Endothelial cell of umbilical vein (primary cell): ENCODE results near the gene PRKACG. TPM values are rescaled to one million over a fixed set of nuclear protein-coding genes. Genes with fewer than 3 reads are reported as not detected.

Experiments used
- BruUV-seq: library from RNA; stranded (reverse); fragments of 400-500 nt; replicated peaks from 2 replicates; lab custom pipeline; 2021; lab: Mats Ljungman, UMichigan
- CTCF ChIA-PET: fragments of 300-600, 350-600 bp; sonication (Branson Sonifier 250); formaldehyde crosslinking; loops from one replicate; lab custom pipeline; 2021; ENCODE audit warnings: antibody characterized with exemption, inconsistent platforms; lab: Charles Lee
- POLR2A ChIA-PET: fragments of 300-600, 350-600 bp; sonication (Branson Sonifier 250); formaldehyde crosslinking; loops from one replicate; lab custom pipeline; 2021; ENCODE audit warnings: antibody characterized with exemption, inconsistent platforms; lab: Charles Lee
- DNase-seq: peaks from one replicate; pipeline ENCODE4 v3.0.0-alpha.2; 2011; ENCODE audit warnings: low read depth, low spot score
- FAIRE-seq: peaks from 2 replicates; lab custom pipeline; 2011; peaks lifted over from hg19 to GRCh38; lab: Jason Lieb, UNC
- H2AFZ ChIP-seq: 2 replicates; pipeline ENCODE4 v1.6.0; 2012; ENCODE audit warnings: low read depth, low read length, control low read depth, inconsistent platforms
- H3K27ac ChIP-seq: 2 replicates; pipeline ENCODE4 v1.5.1; 2011; ENCODE audit warnings: low read depth, mild to moderate bottlenecking, control low read depth, low read length, moderate library complexity; ENCODE audit not compliant: insufficient read depth
- H3K27me3 ChIP-seq, 2 experiments: 2 replicates each; pipeline versions ENCODE4 v1.6.0 to v1.6.1; 2011; ENCODE audit warnings: low read length in 2 of 2, mixed read lengths in 1 of 2; ENCODE audit not compliant: control insufficient read depth in 2 of 2, insufficient read depth in 2 of 2
- H3K36me3 ChIP-seq, 2 experiments: 2 replicates in 1 of 2; 3 replicates in 1 of 2; pipeline ENCODE4 v1.5.1; 2011; ENCODE audit warnings: low read length in 2 of 2, mild to moderate bottlenecking in 1 of 2, moderate library complexity in 1 of 2; ENCODE audit not compliant: control insufficient read depth in 2 of 2, insufficient read depth in 2 of 2; ENCODE audit errors: extremely low read depth in 1 of 2
- H3K4me1 ChIP-seq: 3 replicates; pipeline ENCODE4 v1.5.1; 2011; ENCODE audit warnings: mild to moderate bottlenecking, low read length; ENCODE audit not compliant: control insufficient read depth, insufficient read depth; ENCODE audit errors: extremely low read depth
- H3K4me2 ChIP-seq: 2 replicates; pipeline ENCODE4 v1.6.1; 2011; ENCODE audit warnings: low read length, control low read depth, mixed read lengths; ENCODE audit not compliant: insufficient read depth
- H3K4me3 ChIP-seq, 3 experiments: fragments of 200-600 bp in 1 of 3; sonication (generic), shearing (Covaris generic) in 1 of 3; replicated peaks in 1 of 3; 2 replicates each; pipeline ENCODE4 v1.5.1; 2011 to 2016; ENCODE audit warnings: control low read depth in 3 of 3, low read length in 3 of 3, mild to moderate bottlenecking in 2 of 3, inconsistent platforms in 1 of 3, low read depth in 1 of 3, moderate library complexity in 1 of 3; ENCODE audit not compliant: insufficient read depth in 1 of 3
- H3K79me2 ChIP-seq: 2 replicates; pipeline ENCODE4 v1.6.0; 2012; ENCODE audit warnings: low read length, inconsistent platforms; ENCODE audit not compliant: control insufficient read depth, insufficient read depth
- H3K9ac ChIP-seq: replicated peaks from 2 replicates; pipeline ENCODE3; 2011; ENCODE audit warnings: low read length, control low read depth; ENCODE audit not compliant: insufficient read depth; ENCODE audit errors: extremely low read depth
- H3K9me1 ChIP-seq: replicated peaks from 3 replicates; pipeline ENCODE4 v1.6.0; 2011; ENCODE audit warnings: mild to moderate bottlenecking, low read length; ENCODE audit not compliant: control insufficient read depth, insufficient read depth; ENCODE audit errors: extremely low read depth
- H3K9me3 ChIP-seq: replicated peaks from 2 replicates; pipeline ENCODE4 v1.5.1; 2012; ENCODE audit warnings: low read length, inconsistent platforms; ENCODE audit not compliant: control insufficient read depth, insufficient read depth
- H4K20me1 ChIP-seq: replicated peaks from 2 replicates; pipeline ENCODE3; 2011; ENCODE audit warnings: mild to moderate bottlenecking, low read length; ENCODE audit not compliant: control insufficient read depth, insufficient read depth; ENCODE audit errors: extremely low read depth
- EZH2 ChIP-seq: IDR thresholded peaks from 2 replicates; pipeline ENCODE4 v1.6.1; 2012; ENCODE audit warnings: borderline replicate concordance, low read depth, mild to moderate bottlenecking, moderate library complexity, low read length, inconsistent platforms; ENCODE audit not compliant: severe bottlenecking
- FOS ChIP-seq: IDR thresholded peaks from 2 replicates; pipeline ENCODE4 v1.6.1; 2011; ENCODE audit warnings: mild to moderate bottlenecking, low read length, moderate library complexity, borderline replicate concordance; ENCODE audit not compliant: insufficient read depth
- GATA2 ChIP-seq: IDR thresholded peaks from 2 replicates; pipeline ENCODE4 v1.7.0; 2011; ENCODE audit warnings: low read depth, mild to moderate bottlenecking, moderate library complexity, mixed read lengths, low read length; ENCODE audit not compliant: insufficient read length, insufficient read depth
- JUN ChIP-seq: IDR thresholded peaks from 2 replicates; pipeline ENCODE4 v1.6.1; 2011; ENCODE audit warnings: borderline replicate concordance, low read depth; ENCODE audit not compliant: insufficient read length, insufficient read depth
- MYC ChIP-seq: IDR thresholded peaks from one replicate; pipeline ENCODE4 v1.6.1; 2011; ENCODE audit warnings: mild to moderate bottlenecking, low read depth, low read length
- POLR2A ChIP-seq: IDR thresholded peaks from 2 replicates; pipeline ENCODE4 v1.6.1; 2012; ENCODE audit warnings: low read depth, mild to moderate bottlenecking, control low read depth, low read length
- POLR2AphosphoS5 ChIP-seq: IDR thresholded peaks from 2 replicates; pipeline ENCODE4 v1.6.1; 2012; ENCODE audit warnings: low read depth, mild to moderate bottlenecking, control low read depth, low read length, moderate library complexity; ENCODE audit not compliant: insufficient read depth
- dilution Hi-C: fragments of 300-500 bp; cut with MboI; formaldehyde crosslinking; loops from one replicate; pipeline ENCODE4 v1.15.0; 2019; ENCODE audit warnings: low sequenced_read_pairs; ENCODE audit not compliant: extremely low pct_ligation_motif_present
- intact Hi-C: fragments of 100-400 bp; cut with micrococcal nuclease; formaldehyde crosslinking; loops from one replicate; pipeline ENCODE4 v1.10.0; 2022
- polyA plus RNA-seq, 4 experiments: library from polyadenylated mRNA; depleted of rRNA in 3 of 4; stranded (reverse) in 3 of 4; unstranded in 1 of 4; fragments of >200 nt; gene quantifications; 2 replicates each; pipeline versions ENCODE4 v1.2.1 to v1.2.3, GENCODE V29; 2011 to 2012; ENCODE audit warnings: missing spikeins in 1 of 4
- total RNA-seq: library from RNA; stranded (reverse); gene quantifications from 2 replicates; pipeline ENCODE4 v1.2.3, GENCODE V29; 2021
- TF ChIP-seq, protein P1 (sequence below): IDR thresholded peaks from 2 replicates; pipeline ENCODE4 v1.6.1; 2011; ENCODE audit not compliant: insufficient read depth, insufficient read length
- TF ChIP-seq, protein P2 (sequence below), 2 donors: IDR thresholded peaks; 1 replicate in 1 of 2; 2 replicates in 1 of 2; pipeline ENCODE4 v1.5.1; 2011; ENCODE audit warnings: low read length in 2 of 2, mild to moderate bottlenecking in 2 of 2, moderate library complexity in 2 of 2, control low read depth in 1 of 2, inconsistent platforms in 1 of 2, low read depth in 1 of 2; ENCODE audit not compliant: insufficient read depth in 1 of 2; ENCODE audit errors: extremely low read depth in 1 of 2

PRKACG gene
- total and polyA plus RNA-seq, 2 donors (not counting 3 experiments of a cell fraction or from before 2014, with no cell fraction given): not detected

- DNase-seq (no peak), FAIRE-seq (no peak)
- ChIA-PET POLR2A (no interaction called here), CTCF (interaction anchor here (0.9 to 2.0 kb wide), 3 partner anchors 12 to 147 kb away, joined by 3 to 7 read pairs (median 4); partner anchors contain the start of gene FXN)
- Histone ChIP-seq H3K9me1 (no peaks in the 10 kb centered on the region), H3K27me3 (no peaks in the 10 kb centered on the region), H3K27ac (no peak overlapping the region), H3K36me3 (peaks cover 0 to 6% of the 10 kb centered on the region in 2 experiments), H3K79me2 (peaks cover 4% of the 10 kb centered on the region), H3K4me2 (no peak overlapping the region), H4K20me1 (no peaks in the 10 kb centered on the region), H3K9ac (no peak overlapping the region), H3K4me1 (peaks cover 6% of the 10 kb centered on the region), H3K9me3 (no peaks in the 10 kb centered on the region), H3K4me3 (no peak overlapping the region), H2AFZ (no peak overlapping the region)
- intact Hi-C loops: no loop called here
- dilution Hi-C loops: no loop called here
- no peak for TF ChIP-seq GATA2
- TF ChIP-seq, protein P1, sequence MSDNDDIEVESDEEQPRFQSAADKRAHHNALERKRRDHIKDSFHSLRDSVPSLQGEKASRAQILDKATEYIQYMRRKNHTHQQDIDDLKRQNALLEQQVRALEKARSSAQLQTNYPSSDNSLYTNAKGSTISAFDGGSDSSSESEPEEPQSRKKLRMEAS: no peak
- TF ChIP-seq, protein P2, sequence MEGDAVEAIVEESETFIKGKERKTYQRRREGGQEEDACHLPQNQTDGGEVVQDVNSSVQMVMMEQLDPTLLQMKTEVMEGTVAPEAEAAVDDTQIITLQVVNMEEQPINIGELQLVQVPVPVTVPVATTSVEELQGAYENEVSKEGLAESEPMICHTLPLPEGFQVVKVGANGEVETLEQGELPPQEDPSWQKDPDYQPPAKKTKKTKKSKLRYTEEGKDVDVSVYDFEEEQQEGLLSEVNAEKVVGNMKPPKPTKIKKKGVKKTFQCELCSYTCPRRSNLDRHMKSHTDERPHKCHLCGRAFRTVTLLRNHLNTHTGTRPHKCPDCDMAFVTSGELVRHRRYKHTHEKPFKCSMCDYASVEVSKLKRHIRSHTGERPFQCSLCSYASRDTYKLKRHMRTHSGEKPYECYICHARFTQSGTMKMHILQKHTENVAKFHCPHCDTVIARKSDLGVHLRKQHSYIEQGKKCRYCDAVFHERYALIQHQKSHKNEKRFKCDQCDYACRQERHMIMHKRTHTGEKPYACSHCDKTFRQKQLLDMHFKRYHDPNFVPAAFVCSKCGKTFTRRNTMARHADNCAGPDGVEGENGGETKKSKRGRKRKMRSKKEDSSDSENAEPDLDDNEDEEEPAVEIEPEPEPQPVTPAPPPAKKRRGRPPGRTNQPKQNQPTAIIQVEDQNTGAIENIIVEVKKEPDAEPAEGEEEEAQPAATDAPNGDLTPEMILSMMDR (IDR thresholded peaks at IDR 0.05; ENCODE audit: extremely low read depth in 1 of 2, insufficient read depth in 1 of 2, low read depth in 1 of 2, low read length in 2 of 2): no peak
- no peak for TF ChIP-seq POLR2A
- TF ChIP-seq EZH2: no peak
- TF ChIP-seq POLR2AphosphoS5: no peak
- TF ChIP-seq JUN: no peak
- TF ChIP-seq FOS: no peak
- TF ChIP-seq MYC: no peak
- BruUV-seq: no TSS peak
Observed at GRCh38 chr9:69046723-69047122, 32.8 kb upstream of the PRKACG start.
